Natural killer cell treated with Interleukin-12 subunit alpha and Interleukin-12 subunit beta and Interleukin-15 and Interleukin-18, amount 100 ng/mL, for 72 hours (primary cell): Measurements from ENCODE around the gene MYH7B. TPM values are rescaled to one million over a fixed set of nuclear protein-coding genes. Genes with fewer than 3 reads are reported as not detected.

Experiments used
- ATAC-seq, 2 donors: fragments of 150-1000 bp; cut with Tn5 transposase in 1 of 2; sonication (Bioruptor Pico), chemical (Tn5 transposase) in 1 of 2; 2 replicates each; pipeline ENCODE4 v1.10.0; 2021
- DNase-seq: peaks from one replicate; pipeline ENCODE4 v3.0.0; 2022; ENCODE audit warnings: low spot score
- H3K27ac Mint-ChIP-seq, 2 donors: 1 replicate in 1 of 2; 2 replicates in 1 of 2; pipeline ENCODE4 v1.8.0; 2022; ENCODE audit warnings: mixed read lengths in 2 of 2, mild to moderate bottlenecking in 1 of 2, moderate library complexity in 1 of 2
- H3K27me3 Mint-ChIP-seq, 2 donors: 1 replicate in 1 of 2; 2 replicates in 1 of 2; pipeline ENCODE4 v1.8.0; 2022; ENCODE audit warnings: mixed read lengths in 2 of 2
- H3K36me3 Mint-ChIP-seq: one replicate; pipeline ENCODE4 v1.8.0; 2022; ENCODE audit warnings: mixed read lengths
- H3K4me1 Mint-ChIP-seq, 2 donors: 1 replicate in 1 of 2; 2 replicates in 1 of 2; pipeline ENCODE4 v1.8.0; 2022; ENCODE audit warnings: low read depth in 2 of 2, mixed read lengths in 2 of 2, mild to moderate bottlenecking in 1 of 2
- H3K4me3 Mint-ChIP-seq: one replicate; pipeline ENCODE4 v1.8.0; 2022; ENCODE audit warnings: mixed read lengths
- H3K9me3 Mint-ChIP-seq: 2 replicates; pipeline ENCODE4 v1.8.0; 2022; ENCODE audit warnings: mixed read lengths
- total RNA-seq, 2 donors: library from RNA; stranded (reverse); gene quantifications; one replicate each; pipeline ENCODE4 v1.2.3, GENCODE V29; 2022

The MYH7B gene
- under 1 TPM in 1 of 2 donors, not detected in 1; 0.19 TPM for total RNA-seq

DNA sequence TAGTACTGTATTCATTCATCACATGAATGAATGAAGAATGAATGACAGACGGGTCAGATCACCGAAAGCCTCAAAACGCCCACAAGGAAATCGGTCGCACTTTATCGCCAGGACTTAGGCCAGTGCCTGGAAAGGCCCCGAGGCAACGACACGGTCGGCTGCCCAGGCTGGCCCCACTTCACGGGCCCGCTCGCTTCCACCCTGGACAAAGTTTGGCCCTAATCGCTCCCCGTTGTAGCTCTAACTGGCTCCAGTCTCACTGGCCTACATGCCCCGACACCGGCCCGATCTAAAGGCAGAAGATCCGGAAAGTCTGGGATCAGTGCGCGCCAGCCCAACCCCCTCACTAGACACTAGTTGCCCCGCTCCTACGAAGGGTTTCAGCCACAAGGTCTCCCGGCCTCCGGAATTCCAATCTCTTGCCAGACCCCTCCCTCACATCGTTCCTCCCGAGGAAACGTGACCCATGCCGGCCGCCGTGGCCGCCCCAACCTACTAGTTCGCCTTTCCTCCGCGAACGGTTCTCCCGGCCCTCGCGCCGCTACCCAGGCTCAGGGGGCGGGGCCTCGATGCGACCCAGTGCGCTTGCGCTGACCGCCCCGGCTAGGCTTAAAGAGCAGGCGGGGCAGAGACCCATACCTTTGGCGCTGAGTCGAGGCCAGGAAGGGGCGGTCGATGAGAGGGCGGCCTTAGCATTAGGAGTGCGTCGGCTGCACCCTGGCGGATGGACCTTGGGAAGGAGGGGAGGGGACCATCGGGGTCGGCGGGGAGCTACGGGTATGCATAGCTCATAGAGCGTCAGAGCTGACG, at the start of gene MYH7B, which contains the start of gene GSS:
Gene MYH7B, plus strand, starts transcription at position 638 of the 810 bp plus-strand sequence. CDS start 22,138 bp downstream, outside the sequence.
Gene GSS, minus strand, starts transcription at position 576 of the 810 bp plus-strand sequence. CDS start 3,954 bp downstream, outside the sequence.
- Mint-ChIP-seq H3K9me3 (no peaks in the 10 kb centered on the region), H3K4me3 (peak within 1 kb of the TSS; percentile 95), H3K36me3 (no peaks in the 10 kb centered on the region), H3K4me1 (peaks cover 22% of the 10 kb centered on the region in 2 donors), H3K27ac (peak within 1 kb of the TSS; percentile 94 to 96), H3K27me3 (no peaks in the 10 kb centered on the region)
- ATAC-seq (peak; percentile 97 to 98), DNase-seq (peak; percentile 97)

DNA sequence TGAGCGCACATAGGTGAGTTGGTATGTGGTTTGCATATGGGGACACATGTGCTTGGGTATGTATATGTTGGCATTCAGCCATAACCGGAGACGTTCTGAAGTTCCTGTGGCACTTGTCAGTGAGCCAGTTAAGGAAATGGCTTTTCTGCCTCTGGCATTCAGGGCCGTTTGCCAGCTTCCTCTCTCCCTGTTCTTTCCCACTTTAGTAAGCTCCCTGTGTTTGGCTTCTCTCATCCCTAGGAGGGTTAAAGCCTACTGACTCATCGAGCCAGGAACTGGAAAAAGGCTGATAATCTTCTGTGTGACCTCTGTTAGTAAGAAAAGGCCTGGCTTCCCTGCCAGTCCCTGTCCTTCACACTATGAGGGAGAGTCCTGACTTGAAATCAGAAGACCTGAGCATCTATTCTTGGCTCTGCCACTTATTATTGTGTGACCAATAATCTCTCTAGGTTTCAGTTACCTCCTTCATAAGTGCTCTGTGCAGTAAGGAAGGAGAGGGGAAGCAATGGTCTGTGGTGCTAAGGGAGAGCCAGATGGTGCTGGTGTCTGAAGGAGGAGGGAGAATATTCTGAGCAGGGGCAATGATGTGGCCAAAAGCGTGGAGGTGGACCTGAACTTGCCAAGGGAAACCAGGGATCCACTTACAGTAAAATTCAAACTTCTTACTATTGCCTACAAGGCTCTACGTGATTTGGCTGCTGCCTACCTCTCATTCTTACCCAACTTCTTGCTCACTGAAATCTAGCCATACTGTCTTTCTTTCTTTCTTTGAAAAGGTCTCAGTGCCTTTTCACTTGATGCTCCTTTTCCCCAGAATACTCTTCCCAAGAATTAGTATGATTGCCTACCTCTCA, 47.8 kb upstream of the MYH7B start:
- H3K27ac Mint-ChIP-seq = no peak overlapping the region
- ATAC-seq = no peak

DNA sequence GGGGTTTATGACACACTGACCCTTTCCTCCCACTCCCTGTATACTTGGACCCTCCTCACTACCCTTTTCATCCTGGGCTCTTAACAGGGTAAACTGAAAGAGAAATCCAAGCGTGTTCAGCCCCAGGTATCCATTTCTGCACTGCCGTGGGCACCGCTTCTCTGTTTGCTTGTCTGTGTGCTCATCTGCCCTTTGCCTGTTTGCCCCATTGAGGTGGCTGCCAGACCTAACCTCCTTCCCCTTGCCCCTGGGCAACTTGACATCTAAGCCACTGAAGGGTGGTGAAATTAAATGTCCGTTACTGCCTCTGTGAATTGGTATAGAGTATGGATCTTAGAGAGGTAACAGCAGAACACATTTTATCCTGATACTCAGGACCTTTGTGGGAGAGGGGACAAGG, 40.5 kb upstream of the MYH7B start:
- Mint-ChIP-seq H3K9me3 (peaks cover 4% of the 10 kb centered on the region), H3K4me3 (no peak overlapping the region), H3K27ac (no peak overlapping the region), H3K27me3 (no peaks in the 10 kb centered on the region), H3K36me3 (no peaks in the 10 kb centered on the region), H3K4me1 (peaks cover 6 to 29% of the 10 kb centered on the region in 2 donors)
- no peak for ATAC-seq
- no peak for DNase-seq

More for the DNA sequence above, 47.8 kb upstream of the MYH7B start:
- Mint-ChIP-seq H3K36me3 (no peaks in the 10 kb centered on the region), H3K9me3 (no peaks in the 10 kb centered on the region), H3K27me3 (no peaks in the 10 kb centered on the region), H3K4me1 (peaks cover 0 to 12% of the 10 kb centered on the region in 2 donors), H3K4me3 (no peak overlapping the region)
- DNase-seq = no peak

DNA sequence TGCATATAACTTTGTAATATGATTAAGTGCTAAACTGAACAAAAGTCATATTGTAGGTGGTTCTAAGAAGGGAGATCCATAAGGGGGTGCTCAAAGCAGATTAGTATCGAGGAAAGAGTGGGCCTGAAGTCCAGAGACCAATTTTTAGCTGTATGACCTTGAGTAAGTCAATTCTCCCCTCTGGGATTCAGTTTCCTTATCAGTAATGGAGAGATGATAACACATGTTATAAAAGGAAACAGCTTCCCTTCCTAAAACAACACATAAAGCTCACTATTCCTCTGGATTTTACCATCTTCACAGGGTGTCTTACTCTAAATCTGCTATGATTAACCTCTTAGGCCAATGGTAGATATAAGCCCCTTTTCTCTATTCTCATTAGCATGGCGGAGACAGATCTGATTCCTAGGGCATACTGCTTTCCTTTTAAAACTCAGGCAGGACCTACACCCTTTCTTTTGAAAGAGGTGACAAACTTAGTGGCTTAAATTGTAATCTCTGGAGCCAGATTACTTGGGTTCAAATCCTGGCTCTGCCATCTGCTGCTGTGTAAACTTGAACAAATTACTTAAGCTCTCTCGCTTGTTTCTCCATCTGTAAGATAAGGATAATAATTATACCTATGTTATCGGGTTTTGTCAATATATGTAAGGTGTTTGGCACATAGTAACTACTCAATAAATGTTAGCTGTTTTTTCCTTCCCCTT, 39.8 kb upstream of the MYH7B start:
- Mint-ChIP-seq H3K36me3 (no peaks in the 10 kb centered on the region), H3K4me3 (no peak overlapping the region), H3K9me3 (peaks cover 4% of the 10 kb centered on the region), H3K27ac (no peak overlapping the region), H3K4me1 (peaks cover 6 to 34% of the 10 kb centered on the region in 2 donors), H3K27me3 (no peaks in the 10 kb centered on the region)
- no peak for DNase-seq
- ATAC-seq = no peak

DNA sequence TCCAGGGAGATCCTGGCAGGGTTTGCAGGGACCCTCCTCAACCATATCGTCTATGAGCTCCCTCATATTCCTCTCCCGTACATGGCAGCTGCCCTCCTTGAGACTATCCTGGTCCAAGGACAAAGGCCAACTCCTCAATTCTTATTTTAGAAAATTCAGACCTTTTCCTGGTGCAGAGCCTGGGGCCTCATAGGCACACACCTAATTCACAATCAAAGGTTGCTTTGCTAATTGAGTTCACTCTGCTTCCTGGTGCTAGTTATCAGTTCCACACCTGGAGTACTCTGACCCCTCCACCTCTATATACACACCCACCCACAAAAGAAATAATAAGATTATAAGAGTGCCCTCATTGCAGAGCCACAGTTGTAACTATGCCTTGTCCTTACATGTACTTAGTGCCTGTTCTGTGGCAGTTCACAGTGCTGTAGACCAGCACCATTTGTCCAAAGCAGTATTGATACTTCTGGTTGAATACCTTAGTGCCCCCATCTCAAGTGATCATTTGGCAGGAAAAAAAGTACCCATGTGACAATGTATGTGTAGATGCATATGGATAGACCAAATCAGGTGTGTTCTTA, 38.8 kb upstream of the MYH7B start:
- Mint-ChIP-seq H3K9me3 (peaks cover 4% of the 10 kb centered on the region), H3K27ac (no peak overlapping the region), H3K4me3 (no peak overlapping the region), H3K36me3 (no peaks in the 10 kb centered on the region), H3K27me3 (no peaks in the 10 kb centered on the region), H3K4me1 (peaks cover 6 to 34% of the 10 kb centered on the region in 2 donors)
- ATAC-seq (no peak), DNase-seq (no peak)

DNA sequence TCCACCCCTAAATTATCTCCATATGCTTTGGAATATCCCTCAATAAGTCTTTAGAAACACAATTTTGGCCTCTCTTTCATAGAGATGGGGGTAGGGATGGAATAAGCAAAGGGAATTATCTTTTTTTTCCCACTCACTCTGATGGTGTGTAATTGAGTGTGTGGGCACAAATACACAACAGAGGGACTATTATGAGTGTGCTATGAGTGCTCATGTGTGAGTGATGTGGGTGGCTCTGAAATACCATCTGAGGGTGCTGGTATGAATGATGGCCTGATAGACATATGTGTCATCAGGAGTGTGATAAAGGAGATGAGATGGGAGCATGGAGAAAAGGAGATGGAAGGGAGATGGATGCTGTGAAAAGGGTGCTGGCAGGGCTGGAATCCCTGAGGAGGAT, 35.6 kb upstream of the MYH7B start:
- ATAC-seq = no peak
- H3K4me1 Mint-ChIP-seq = peaks cover 6 to 34% of the 10 kb centered on the region in 2 donors

DNA sequence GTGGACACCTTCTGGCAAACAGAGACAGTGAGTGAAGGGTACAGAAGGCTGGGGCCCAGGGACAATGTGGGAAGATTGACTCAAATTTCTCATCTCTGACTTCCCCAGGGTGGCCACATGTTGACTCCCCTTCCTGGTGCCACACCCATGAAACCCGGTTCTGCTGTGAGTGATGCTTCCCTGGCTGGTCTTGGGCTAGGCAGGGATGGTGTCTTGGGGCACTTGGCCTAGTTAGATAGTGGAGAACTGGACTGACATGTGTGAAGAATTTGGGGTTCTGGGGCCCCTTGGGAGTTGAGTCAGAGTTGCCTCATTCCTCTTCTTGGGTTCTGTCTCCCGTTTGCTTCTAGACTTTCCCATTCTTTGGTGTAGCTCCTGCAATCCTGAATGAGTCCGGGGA, 34.2 kb upstream of the MYH7B start:
- Mint-ChIP-seq H3K4me3 (no peak overlapping the region), H3K27me3 (no peaks in the 10 kb centered on the region), H3K9me3 (peaks cover 4% of the 10 kb centered on the region), H3K27ac (no peak overlapping the region), H3K4me1 (peaks cover 6 to 34% of the 10 kb centered on the region in 2 donors), H3K36me3 (peaks cover 6% of the 10 kb centered on the region)
- ATAC-seq (no peak), DNase-seq (no peak)

More for the DNA sequence above, 35.6 kb upstream of the MYH7B start:
- Mint-ChIP-seq H3K4me3 (no peak overlapping the region), H3K36me3 (peaks cover under 1% of the 10 kb centered on the region), H3K9me3 (peaks cover 4% of the 10 kb centered on the region), H3K27me3 (no peaks in the 10 kb centered on the region), H3K27ac (no peak overlapping the region)
- DNase-seq = no peak

DNA sequence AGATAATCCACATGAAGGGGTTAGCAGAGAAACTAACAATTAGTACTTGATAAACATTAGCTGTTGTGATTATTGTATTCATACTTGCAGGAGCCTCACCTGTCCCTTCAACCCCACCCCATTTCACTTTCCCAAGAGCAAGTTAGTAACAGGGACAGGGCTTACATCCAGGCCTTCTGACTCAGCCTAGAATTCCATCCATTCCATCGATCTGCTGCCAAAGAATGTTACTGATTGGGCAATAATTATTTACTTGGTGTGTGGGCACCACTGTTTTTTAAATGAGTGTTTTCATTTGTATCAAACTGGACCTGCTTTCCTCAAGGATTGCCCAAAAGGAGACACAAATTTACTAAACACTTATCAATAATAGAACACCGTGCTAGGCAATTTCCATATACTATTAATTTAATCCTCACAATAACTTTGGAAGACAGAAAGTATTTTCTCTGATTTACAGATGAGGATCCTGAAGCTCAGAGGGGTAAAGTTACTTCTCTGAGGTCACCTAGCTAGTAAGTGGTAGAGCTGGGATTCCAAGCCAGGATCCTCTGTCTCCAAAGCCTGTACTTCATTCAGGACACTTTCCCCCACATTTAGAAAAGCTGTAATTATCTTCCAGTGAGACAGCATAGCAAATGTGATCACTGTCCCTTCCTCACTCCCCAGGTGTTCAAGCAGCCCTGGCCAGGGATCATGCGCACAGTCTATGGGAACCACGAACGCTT, 32.9 kb upstream of the MYH7B start:
- ATAC-seq = no peak

DNA sequence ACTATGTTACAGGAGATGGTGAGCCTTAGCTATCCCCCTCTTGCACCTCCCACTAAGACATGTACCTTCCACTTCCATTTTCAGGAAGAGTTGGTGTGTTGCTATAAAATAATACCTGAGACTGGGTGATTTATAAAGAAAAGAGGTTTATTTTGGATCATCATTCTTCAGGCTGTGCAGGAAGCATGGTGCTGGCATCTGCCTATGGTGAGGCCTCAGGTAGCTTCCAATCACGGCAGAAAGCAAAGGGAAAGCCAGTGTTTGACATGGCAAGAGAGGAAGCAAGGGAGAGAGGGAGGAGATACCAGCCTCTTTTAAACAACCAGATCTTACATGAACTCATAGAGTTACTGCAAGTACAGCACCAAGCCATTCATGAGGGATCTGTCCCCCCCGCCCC, 32.3 kb upstream of the MYH7B start:
- peaks cover 6% of the 10 kb centered on the region for H3K36me3 Mint-ChIP-seq
- ATAC-seq (no peak), DNase-seq (no peak)
- peaks cover 0 to 17% of the 10 kb centered on the region in 2 donors for H3K4me1 Mint-ChIP-seq
- H3K27ac Mint-ChIP-seq = no peak overlapping the region
- no peaks in the 10 kb centered on the region for H3K9me3 Mint-ChIP-seq
- H3K4me3 Mint-ChIP-seq = no peak overlapping the region
- no peaks in the 10 kb centered on the region for H3K27me3 Mint-ChIP-seq

More for the DNA sequence above, 32.9 kb upstream of the MYH7B start:
- DNase-seq = no peak
- H3K27me3 Mint-ChIP-seq = no peaks in the 10 kb centered on the region
- peaks cover 4% of the 10 kb centered on the region for H3K9me3 Mint-ChIP-seq
- H3K4me1 Mint-ChIP-seq = peaks cover 5 to 23% of the 10 kb centered on the region in 2 donors
- no peak overlapping the region for H3K4me3 Mint-ChIP-seq
- H3K27ac Mint-ChIP-seq = no peak overlapping the region
- H3K36me3 Mint-ChIP-seq = peaks cover 6% of the 10 kb centered on the region

DNA sequence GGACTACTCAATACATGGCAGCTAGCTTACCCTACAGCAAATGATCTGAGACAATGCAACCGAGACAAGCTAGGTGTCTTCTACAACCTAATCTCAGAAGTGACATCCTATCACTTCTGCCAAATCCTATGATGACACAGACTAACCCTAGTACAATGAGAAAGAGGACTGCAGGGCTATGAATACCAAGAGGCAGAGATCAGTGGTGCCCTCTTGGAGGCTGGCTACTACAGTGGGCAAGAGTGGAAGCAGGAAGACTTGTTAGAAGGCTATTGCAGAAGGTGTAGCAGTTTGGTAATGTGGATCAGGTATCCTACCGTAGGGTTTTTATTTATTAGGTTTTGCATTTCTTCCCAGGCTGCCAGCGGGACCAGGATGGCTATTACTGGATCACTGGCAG, 30.3 kb upstream of the MYH7B start:
- Mint-ChIP-seq H3K27me3 (no peaks in the 10 kb centered on the region), H3K36me3 (peaks cover 8% of the 10 kb centered on the region), H3K9me3 (no peaks in the 10 kb centered on the region), H3K4me3 (no peak overlapping the region), H3K27ac (no peak overlapping the region), H3K4me1 (peaks cover 0 to 4% of the 10 kb centered on the region in 2 donors)
- DNase-seq (no peak), ATAC-seq (no peak)

DNA sequence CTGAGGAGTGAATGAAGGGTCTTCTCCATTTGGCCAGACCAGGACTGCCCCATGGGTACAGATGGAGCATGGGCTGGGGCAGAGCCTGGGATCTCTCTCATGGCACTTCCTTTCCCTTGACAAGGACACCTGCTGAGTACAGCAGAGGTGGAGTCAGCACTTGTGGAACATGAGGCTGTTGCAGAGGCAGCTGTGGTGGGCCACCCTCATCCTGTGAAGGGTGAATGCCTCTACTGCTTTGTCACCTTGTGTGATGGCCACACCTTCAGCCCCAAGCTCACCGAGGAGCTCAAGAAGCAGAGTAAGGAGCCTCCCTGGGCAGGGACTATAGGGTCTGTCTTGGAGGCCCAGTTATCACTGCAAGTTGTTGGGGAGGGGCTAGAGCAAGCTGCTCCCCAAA, 29.7 kb upstream of the MYH7B start:
- Mint-ChIP-seq H3K27ac (no peak overlapping the region), H3K27me3 (no peaks in the 10 kb centered on the region), H3K4me1 (no peaks in the 10 kb centered on the region), H3K9me3 (no peaks in the 10 kb centered on the region), H3K4me3 (no peak overlapping the region), H3K36me3 (peaks cover 15% of the 10 kb centered on the region)
- DNase-seq (no peak), ATAC-seq (no peak)

DNA sequence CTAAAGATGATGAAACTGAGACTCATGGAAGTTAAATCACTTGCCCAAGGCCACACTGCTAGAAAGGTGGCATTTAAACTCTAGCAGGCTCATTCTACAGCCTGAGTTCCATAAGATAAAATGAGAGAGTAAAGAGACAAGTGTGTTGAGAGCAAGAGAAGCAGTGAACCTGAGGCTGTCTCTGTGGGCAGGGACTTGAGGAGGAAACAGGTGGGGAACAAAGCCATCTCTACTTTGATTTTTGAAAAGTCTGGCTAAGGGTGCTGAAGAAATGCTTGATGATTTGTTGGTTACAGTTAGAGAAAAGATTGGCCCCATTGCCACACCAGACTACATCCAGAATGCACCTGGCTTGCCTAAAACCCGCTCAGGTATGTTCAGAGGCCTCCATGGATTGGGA, 29.1 kb upstream of the MYH7B start:
- no peak overlapping the region for H3K4me3 Mint-ChIP-seq
- H3K9me3 Mint-ChIP-seq = no peaks in the 10 kb centered on the region
- no peak overlapping the region for H3K27ac Mint-ChIP-seq
- peaks cover 15% of the 10 kb centered on the region for H3K36me3 Mint-ChIP-seq
- ATAC-seq = no peak
- no peaks in the 10 kb centered on the region for H3K27me3 Mint-ChIP-seq
- no peaks in the 10 kb centered on the region for H3K4me1 Mint-ChIP-seq
- DNase-seq = no peak

DNA sequence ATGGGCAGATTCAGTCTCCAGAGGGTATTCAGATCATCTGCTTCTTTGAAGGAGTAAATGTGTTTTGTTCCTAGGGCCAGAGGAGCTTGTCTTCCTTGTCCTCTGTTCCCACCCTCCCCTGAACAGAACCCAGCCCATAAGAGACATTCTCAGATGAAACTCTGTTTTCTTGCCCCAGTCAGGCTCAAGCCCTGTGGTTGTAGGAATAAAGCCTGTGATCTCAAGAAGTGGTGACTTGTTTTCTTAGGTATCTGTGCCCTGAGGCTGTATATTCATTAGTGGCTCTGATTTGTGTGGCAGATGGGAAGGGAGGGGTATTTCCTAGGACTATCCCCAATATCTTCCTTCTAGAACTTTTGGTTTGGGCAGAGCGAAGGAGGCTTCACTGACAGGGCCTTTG, 27.9 kb upstream of the MYH7B start:
- H3K27me3 Mint-ChIP-seq = no peaks in the 10 kb centered on the region
- DNase-seq (no peak), ATAC-seq (no peak)
- no peaks in the 10 kb centered on the region for H3K4me1 Mint-ChIP-seq
- H3K27ac Mint-ChIP-seq = no peak overlapping the region
- H3K9me3 Mint-ChIP-seq = no peaks in the 10 kb centered on the region
- H3K36me3 Mint-ChIP-seq = peaks cover 15% of the 10 kb centered on the region
- H3K4me3 Mint-ChIP-seq = no peak overlapping the region
